Adrenal gland (tissue), 5 donors: ENCODE results near the gene SON.
"Not testable (repeated sequence)": the region's sequence is repeated elsewhere in the genome, so short reads cannot be mapped to it uniquely, and the experiment has no call there.

ENCODE experiments used
- CTCF ChIP-seq, 6 experiments: fragments of 450-650 bp in 4 of 6; fragments of 200-600 bp in 2 of 6; sonication (generic) in 1 of 6; IDR thresholded peaks; 1 replicate in 5 of 6; 2 replicates in 1 of 6; pipeline versions ENCODE4 v1.5.1 to v1.8.0; 2016 to 2021; ENCODE audit warnings: antibody characterized with exemption in 6 of 6, mild to moderate bottlenecking in 2 of 6, moderate library complexity in 1 of 6
- POLR2A ChIP-seq, 2 donors: fragments of 450-650 bp; IDR thresholded peaks; one replicate each; pipeline ENCODE4 v1.6.1; 2017; ENCODE audit warnings: antibody characterized with exemption in 2 of 2, mild to moderate bottlenecking in 2 of 2, moderate library complexity in 1 of 2
- donor health status: DM: no; HTN: no; CAD: no.

DNA sequence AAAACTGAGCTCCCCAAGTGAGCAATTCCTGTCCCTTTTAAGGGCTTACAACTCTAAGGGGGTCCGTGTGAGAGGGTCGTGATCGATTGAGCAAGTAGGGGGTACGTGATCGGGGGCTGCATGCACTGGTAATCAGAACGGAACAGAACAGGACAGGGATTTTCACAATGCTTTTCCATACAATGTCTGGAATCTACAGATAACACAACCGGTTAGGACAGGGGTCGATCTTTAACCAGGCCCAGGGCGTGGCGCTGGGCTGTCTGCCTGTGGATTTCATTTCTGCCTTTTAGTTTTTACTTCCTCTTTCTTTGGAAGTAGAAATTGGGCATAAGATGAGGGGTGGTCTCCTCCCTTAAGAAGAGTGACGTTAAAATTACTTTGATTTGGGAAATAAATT is 74.7 kb downstream of the SON start:
- not testable (repeated sequence) for TF ChIP-seq CTCF, POLR2A (IDR thresholded peaks at IDR 0.05)
